Stromal cell of bone marrow (primary cell): ENCODE results near the gene GSG1L2.

ENCODE experiments used
- DNase-seq: peaks from one replicate; pipeline ENCODE4 v3.0.0-alpha.2; 2012; ENCODE audit warnings: low read depth

Gene GSG1L2

DNA sequence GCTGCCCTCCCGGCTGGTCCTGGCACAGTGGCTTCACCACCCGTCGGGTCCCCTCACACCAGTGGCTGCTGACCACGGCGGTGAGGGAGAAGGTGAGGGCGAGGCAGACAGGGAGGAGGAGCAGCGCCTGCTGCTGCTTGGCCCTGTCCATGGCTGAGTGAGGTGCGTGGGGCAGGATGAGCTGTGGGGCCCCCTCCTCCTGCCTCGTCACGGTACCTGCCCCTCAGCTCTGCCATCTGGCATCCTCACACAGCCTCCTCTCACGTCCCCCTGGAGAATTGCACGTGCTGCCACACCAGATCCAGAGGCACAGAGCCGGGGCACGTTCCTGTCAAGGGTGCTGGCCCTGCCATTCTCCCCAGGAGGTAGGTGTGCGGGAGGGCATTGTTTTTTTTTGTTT is at the start of gene GSG1L2:
Gene GSG1L2 (minus strand): TSS at position 159 of the 400 bp plus-strand sequence. CDS start 8 bp downstream, at position 151.
- DNase-seq: no peak

DNA sequence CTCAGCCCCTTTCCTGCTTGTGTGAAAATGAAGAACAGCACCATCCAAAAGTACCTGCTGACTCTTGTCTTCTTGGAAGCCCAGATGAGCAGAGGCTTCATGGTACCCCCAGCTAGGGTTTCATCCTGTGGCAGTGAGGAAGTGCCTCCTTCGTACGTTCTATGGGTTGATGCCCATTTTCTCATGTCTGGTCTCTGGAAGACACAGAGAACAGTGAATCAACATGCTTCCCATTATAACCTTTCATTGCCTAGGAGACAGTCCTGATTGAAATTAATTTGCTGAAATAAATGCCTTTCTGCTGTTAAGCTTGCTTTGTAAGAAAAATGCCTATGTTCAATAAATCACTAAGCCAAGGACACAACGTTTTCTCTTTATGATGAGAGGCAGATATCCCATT is 46.7 kb upstream of the GSG1L2 start:
- no peak for DNase-seq

- no peak for DNase-seq
Measured at GRCh38 chr17:9865586-9865985, 43.7 kb upstream of the GSG1L2 start.

GRCh38 chr17:9862949-9863348 is 41.1 kb upstream of the GSG1L2 start:
- DNase-seq: no peak

DNA sequence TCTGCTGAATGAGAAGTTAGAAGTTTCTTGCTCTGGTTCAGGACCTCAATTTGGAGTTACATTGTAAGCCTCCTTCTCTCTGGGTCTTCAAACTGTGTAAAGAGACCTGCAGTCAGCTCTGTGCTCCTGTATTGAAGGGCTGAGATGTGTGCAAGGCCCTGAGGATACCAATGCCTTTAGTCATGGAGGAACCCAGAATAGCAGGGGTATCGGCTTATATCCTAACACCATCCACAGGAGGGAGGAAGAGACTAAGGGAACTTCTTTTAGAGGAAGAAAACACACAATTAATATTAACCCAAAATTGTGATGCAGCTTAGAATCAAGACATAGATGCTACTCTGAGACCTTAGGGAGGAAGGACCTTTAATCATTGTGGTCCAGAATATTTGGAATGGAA is 40.3 kb upstream of the GSG1L2 start:
- no peak for DNase-seq

DNA sequence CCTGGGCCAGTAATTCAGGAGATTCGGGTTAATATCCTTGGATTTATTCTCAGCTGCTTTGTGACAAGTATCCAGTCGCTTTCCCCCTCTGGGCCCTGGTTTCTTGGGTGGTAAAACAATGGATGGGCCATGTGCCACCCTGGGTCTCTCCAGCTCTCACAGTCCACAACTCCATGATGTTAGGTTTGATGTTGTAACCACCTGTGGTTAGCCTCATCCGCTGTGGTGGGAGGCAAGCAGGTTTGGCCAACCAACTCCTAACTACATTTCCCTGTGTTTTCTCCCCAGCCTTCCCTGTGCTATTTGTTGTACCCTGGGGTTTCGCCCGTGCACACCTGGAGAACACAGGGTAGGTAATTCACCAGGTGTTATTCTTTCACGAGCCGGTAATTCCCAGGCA is 39.0 kb upstream of the GSG1L2 start:
- no peak for DNase-seq

GRCh38 chr17:9859781-9860180 is 37.9 kb upstream of the GSG1L2 start:
- DNase-seq: no peak

DNA sequence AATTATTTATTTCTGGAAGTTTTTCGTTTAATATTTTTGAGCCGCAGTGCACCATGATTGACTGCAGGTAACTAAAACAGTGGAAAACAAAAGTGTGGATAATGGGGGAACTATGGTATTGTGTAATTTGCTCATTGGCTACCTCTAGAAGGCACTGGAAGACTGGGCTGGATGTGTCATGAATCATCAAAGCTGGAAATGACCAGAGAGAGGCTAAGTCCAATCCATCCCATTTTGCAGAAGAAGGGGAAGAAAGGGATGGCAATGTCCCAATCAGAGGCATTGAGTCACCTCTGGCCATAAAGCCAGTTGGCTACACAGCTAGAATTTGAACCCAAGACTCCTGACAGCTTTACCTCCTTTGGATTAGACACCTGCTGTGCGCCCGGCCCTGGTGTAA is 33.2 kb upstream of the GSG1L2 start:
- no peak for DNase-seq

DNA sequence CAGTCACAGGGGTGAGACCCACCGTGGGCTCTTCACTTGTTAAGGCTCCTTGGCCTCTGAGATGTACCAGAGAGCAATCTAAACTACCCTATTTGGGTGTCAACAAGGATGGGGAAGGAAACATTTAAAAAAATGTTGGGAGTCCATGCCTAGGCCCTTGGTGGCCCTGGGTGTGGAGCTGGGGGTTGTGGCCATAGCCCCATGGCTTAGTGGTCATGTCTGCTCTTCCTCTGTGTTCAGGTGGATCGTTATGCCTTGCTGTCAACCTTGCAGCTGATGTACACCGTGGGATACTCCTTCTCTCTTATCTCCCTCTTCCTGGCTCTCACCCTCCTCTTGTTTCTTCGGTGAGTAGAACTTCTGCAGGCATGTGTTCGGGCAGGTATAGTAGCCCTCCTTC is 32.4 kb upstream of the GSG1L2 start:
- DNase-seq: no peak

- DNase-seq: no peak
Measured at GRCh38 chr17:9850151-9850550, 28.3 kb upstream of the GSG1L2 start.

GRCh38 chr17:9845306-9845705 is 23.4 kb upstream of the GSG1L2 start:
- DNase-seq: no peak

GRCh38 chr17:9844153-9844552 is 22.3 kb upstream of the GSG1L2 start:
- DNase-seq: no peak

- DNase-seq: no peak
Measured at GRCh38 chr17:9843152-9844010, 21.5 kb upstream of the GSG1L2 start.

GRCh38 chr17:9842057-9842758 is 20.3 kb upstream of the GSG1L2 start:
- DNase-seq: peak; percentile 19

- DNase-seq: no peak
Measured at GRCh38 chr17:9839433-9839832, 17.6 kb upstream of the GSG1L2 start.

GRCh38 chr17:9837551-9838471 is 15.9 kb upstream of the GSG1L2 start:
- DNase-seq: peak; percentile 61

- DNase-seq: no peak
Measured at GRCh38 chr17:9833922-9834321, 12.0 kb upstream of the GSG1L2 start.

DNA sequence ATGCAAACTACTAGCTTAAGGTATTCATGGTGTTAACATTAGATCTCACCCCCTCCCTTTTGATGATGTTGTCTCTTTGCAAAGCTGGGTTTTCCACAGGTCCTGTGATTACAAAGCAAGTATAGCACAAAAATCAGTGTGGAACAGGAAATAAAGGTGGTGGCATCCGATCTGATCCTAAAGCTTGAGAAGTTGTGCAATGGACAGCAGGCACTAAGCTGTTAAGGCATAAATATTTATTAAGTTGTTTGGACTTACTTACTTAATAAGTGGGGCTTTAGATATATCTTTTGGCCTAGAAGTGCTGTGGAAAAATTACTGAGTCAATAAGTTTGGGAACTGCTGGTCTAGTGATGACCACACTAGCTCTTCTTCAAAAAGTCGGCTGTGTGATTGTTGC is 8.8 kb upstream of the GSG1L2 start:
- DNase-seq: no peak

DNA sequence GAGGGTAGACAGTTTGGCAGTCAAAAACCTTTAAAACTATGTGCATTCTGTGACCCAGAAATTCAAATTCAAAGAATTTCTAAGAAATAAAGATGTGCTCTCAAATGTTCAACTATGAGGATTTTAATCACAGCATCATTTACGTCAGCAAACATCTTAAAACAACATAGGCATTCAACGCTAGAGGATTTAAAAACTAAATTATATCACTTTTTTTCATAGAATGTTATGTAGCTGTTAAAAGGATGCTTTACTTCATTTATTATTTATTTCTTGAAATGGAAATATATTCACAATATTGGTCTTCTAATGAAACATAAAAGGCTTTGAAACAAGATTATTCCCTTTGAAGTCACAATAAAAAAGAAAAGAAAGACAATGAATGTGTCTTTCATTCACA is 7.5 kb upstream of the GSG1L2 start:
- DNase-seq: no peak

DNA sequence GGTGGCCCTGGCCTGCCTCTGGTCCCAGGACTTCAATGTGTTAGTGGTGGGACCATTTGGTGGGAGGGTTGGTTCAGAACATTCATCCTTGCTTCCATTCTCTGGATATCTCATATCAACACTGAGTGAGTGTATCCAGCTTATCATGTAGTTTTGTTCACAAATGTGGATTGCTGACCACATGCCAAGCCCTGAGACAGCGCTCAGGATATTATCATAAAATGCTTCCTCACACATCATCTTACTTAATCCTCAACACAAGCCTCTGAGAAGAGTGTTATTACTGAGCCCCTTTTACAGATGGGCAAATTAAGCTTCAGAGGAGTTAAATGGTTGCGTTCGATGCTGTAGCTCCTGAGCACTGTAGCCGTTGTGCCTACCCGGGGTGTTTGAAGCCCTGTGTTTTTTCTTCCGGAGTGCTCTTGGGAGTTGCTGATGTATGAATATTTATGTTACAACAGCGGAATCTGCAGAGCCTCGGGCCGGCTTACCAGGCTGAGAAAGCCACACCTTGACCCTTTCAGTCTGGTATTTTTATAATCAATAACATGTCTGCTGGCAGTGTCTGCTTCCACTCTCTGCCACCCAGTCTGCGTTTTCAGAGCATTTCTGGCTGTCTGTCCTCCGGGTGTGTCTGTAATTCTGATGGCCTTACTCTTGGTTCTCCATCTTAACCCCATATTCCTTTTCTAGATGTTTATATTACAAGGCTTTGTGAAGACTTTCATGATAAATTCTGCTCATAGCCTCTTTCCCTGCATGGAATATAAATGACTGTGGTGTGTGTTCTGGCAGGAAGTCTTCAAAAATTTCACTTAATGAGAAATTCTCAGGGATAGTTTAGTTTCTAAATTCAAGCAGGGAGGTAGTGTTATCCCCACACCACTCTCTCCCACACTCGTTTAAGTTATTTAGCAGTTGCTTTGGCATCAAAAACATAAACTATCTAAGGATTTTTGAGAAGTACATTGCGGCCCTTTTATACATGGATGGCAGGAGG is 6.7 kb upstream of the GSG1L2 start:
- no peak for DNase-seq

- no peak for DNase-seq
Measured at GRCh38 chr17:9825641-9826150, 3.8 kb upstream of the GSG1L2 start, which contains the start of gene GLP2R. Gene GLP2R (plus strand): TSS chr17:9825924. CDS start chr17:9826064, 140 bp downstream.
